ENCODE data around the gene PRDM2. TPM values are rescaled to one million over a fixed set of nuclear protein-coding genes. Genes with fewer than 3 reads are reported as not detected.

PRDM2 gene
- total RNA-seq, 6 experiments from 2014 or later, result 20.9 to 26.9 (median 25.7) TPM

- TF ChIP-seq, protein P1, sequence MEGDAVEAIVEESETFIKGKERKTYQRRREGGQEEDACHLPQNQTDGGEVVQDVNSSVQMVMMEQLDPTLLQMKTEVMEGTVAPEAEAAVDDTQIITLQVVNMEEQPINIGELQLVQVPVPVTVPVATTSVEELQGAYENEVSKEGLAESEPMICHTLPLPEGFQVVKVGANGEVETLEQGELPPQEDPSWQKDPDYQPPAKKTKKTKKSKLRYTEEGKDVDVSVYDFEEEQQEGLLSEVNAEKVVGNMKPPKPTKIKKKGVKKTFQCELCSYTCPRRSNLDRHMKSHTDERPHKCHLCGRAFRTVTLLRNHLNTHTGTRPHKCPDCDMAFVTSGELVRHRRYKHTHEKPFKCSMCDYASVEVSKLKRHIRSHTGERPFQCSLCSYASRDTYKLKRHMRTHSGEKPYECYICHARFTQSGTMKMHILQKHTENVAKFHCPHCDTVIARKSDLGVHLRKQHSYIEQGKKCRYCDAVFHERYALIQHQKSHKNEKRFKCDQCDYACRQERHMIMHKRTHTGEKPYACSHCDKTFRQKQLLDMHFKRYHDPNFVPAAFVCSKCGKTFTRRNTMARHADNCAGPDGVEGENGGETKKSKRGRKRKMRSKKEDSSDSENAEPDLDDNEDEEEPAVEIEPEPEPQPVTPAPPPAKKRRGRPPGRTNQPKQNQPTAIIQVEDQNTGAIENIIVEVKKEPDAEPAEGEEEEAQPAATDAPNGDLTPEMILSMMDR (IDR thresholded peaks at IDR 0.05), result no peak
- Mint-ChIP-seq H3K36me3 (ENCODE audit: low read depth) (no peaks in the 10 kb centered on the region), H3K4me3 (no peak overlapping the region)
Measured at GRCh38 chr1:13737398-13737797, 37.4 kb downstream of the PRDM2 start.

GRCh38 chr1:13746342-13746741, 46.4 kb downstream of the PRDM2 start:
- Mint-ChIP-seq H3K4me1 (ENCODE audit: low read depth) (peaks cover 18% of the 10 kb centered on the region), H3K4me3 (no peak overlapping the region), H3K27me3 (ENCODE audit: insufficient read depth) (no peaks in the 10 kb centered on the region), H3K36me3 (ENCODE audit: low read depth) (no peaks in the 10 kb centered on the region), H3K9me3 (no peaks in the 10 kb centered on the region), H3K27ac (no peak overlapping the region)
- no peak for DNase-seq
- TF ChIP-seq, protein P1 (IDR thresholded peaks at IDR 0.05), result no peak

More at GRCh38 chr1:13737398-13737797, 37.4 kb downstream of the PRDM2 start:
- H3K4me1 Mint-ChIP-seq (ENCODE audit: low read depth), result peaks cover 9% of the 10 kb centered on the region; the same call in 1 of the 2 replicates
- no peaks in the 10 kb centered on the region for H3K9me3 Mint-ChIP-seq
- H3K27ac Mint-ChIP-seq, result no peak overlapping the region
- H3K27me3 Mint-ChIP-seq (ENCODE audit: insufficient read depth), result no peaks in the 10 kb centered on the region
- DNase-seq, result no peak

DNA sequence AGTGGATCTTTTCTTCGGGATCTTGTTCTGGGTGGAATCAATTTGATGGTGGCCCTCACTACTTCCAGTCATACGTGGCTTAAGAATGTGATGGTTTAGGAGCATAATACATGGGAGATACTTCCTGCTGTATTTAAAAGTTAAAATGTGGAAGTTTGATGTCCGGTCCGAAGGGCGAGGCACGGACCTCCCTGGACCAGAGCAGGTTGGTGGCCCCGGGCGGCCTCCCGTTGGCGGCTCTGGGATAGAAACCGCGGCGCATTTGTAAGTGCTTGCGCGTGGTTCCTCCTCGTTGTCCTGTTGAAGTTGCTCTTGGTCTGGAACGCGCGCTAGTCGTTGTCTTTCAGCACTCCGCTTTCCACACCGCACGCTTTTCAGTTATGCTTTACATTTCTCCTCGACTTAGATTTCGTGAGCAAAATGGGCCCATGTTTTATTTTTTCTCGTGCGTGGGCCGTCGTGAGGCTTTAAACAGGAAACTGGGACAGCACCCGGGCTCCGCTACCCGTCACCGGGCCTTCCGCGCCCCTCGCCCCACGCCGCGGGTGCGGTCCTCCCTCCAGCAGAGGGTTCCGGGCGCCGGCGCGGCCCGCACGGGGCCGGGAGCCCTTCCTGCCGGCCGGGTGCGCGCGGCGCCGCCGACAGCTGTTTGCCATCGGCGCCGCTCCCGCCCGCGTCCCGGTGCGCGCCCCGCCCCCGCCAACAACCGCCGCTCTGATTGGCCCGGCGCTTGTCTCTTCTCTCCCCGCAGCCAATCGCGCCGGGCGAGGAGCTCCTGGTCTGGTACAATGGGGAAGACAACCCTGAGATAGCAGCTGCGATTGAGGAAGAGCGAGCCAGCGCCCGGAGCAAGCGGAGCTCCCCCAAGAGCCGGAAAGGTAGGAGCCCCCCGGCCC, 48.9 kb downstream of the PRDM2 start:
- peak overlapping the region; percentile 95 for H3K4me3 Mint-ChIP-seq
- TF ChIP-seq, protein P1 (IDR thresholded peaks at IDR 0.05), result no peak
- no peaks in the 10 kb centered on the region for H3K9me3 Mint-ChIP-seq
- no peaks in the 10 kb centered on the region; the same call in 1 of the 2 replicates for H3K36me3 Mint-ChIP-seq (ENCODE audit: low read depth)
- H3K27me3 Mint-ChIP-seq (ENCODE audit: insufficient read depth), result no peaks in the 10 kb centered on the region
- peak; percentile 92 for DNase-seq
- peak overlapping the region; percentile 91 for H3K27ac Mint-ChIP-seq
- H3K4me1 Mint-ChIP-seq (ENCODE audit: low read depth), result peaks cover 43% of the 10 kb centered on the region

DNA sequence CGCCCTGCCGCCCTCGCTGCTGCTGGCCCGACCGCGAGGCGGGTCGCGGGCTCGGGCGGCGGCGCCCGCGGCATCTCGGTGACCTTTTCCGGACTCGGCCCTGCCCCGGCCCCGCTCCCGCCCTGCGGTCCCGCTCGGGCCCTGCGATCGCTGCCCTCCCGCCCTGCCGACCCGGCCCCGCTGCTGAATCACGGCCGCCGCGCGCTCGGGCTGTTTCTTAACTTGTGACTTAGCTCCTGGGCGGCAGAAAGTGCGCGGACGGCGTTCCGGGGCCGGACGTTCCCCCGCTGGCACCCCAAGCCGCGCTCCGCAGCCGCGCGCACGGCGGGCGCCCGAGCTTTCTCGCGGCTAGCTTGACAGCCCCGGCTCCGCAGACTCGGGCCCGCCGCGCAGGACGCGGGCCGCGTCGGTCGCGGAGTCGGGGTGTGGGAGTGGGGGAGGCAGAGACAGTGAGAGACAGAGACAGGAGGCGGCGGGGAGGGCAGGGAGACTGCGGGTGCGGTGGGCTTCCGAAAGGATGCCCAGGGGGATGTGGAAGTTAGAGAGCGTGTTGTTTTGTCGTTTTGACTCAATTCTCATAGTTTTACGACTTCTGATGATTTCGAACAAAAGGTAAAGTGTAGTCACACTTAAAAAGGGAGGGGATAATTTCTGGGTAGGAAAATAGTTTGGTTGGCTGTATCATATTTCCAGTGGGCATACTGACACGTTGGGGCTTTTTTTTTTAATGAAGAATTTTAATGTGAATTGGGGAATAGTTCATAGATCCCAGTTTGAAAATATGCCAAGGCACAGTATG, 49.8 kb downstream of the PRDM2 start:
- peak overlapping the region; percentile 95 for H3K4me3 Mint-ChIP-seq
- DNase-seq, result peak; percentile 27
- H3K4me1 Mint-ChIP-seq (ENCODE audit: low read depth), result peaks cover 52% of the 10 kb centered on the region
- H3K36me3 Mint-ChIP-seq (ENCODE audit: low read depth), result no peaks in the 10 kb centered on the region; the same call in 1 of the 2 replicates
- H3K27me3 Mint-ChIP-seq (ENCODE audit: insufficient read depth), result no peaks in the 10 kb centered on the region
- no peaks in the 10 kb centered on the region for H3K9me3 Mint-ChIP-seq
- H3K27ac Mint-ChIP-seq, result peak overlapping the region; percentile 84
- TF ChIP-seq, protein P1 (IDR thresholded peaks at IDR 0.05), result no peak

- no peaks in the 10 kb centered on the region for H3K9me3 Mint-ChIP-seq
- H3K4me3 Mint-ChIP-seq, result peak overlapping the region; percentile 95
- no peak for DNase-seq
- peak overlapping the region; percentile 9; the same call in 1 of the 2 replicates for H3K27ac Mint-ChIP-seq
- no peaks in the 10 kb centered on the region for H3K27me3 Mint-ChIP-seq (ENCODE audit: insufficient read depth)
- no peaks in the 10 kb centered on the region; the same call in 1 of the 2 replicates for H3K36me3 Mint-ChIP-seq (ENCODE audit: low read depth)
- H3K4me1 Mint-ChIP-seq (ENCODE audit: low read depth), result peaks cover 64% of the 10 kb centered on the region
- TF ChIP-seq, protein P1 (IDR thresholded peaks at IDR 0.05), result no peak
Measured at GRCh38 chr1:13751458-13751871, 51.5 kb downstream of the PRDM2 start.

Measured in HFFc6 (cell line).